ENCODE data around the gene MMP20. TPM values are rescaled to one million over a fixed set of nuclear protein-coding genes. Genes with fewer than 3 reads are reported as not detected.

MMP20 gene
- polyA plus RNA-seq, 1 donor, result not detected

- DNase-seq, result no peak
These were observed 2.9 kb downstream of the MMP20 start for GRCh38 chr11:102622258-102622657.

GRCh38 chr11:102620818-102621561 lies 4.1 kb downstream of the MMP20 start:
- no peak for DNase-seq

- no peak for DNase-seq
These were observed 5.0 kb downstream of the MMP20 start for GRCh38 chr11:102620179-102620578.

- DNase-seq, result no peak
These were observed 7.6 kb downstream of the MMP20 start for GRCh38 chr11:102617466-102618008.

- no peak for DNase-seq
These were observed 9.2 kb downstream of the MMP20 start for GRCh38 chr11:102615894-102616432.

GRCh38 chr11:102615077-102615893 lies 9.8 kb downstream of the MMP20 start:
- no peak for DNase-seq

GRCh38 chr11:102614485-102614884 lies 10.6 kb downstream of the MMP20 start:
- DNase-seq, result no peak

GRCh38 chr11:102614031-102614430 lies 11.1 kb downstream of the MMP20 start:
- no peak for DNase-seq

GRCh38 chr11:102613450-102613849 lies 11.7 kb downstream of the MMP20 start:
- no peak for DNase-seq

- no peak for DNase-seq
These were observed 13.8 kb downstream of the MMP20 start for GRCh38 chr11:102611291-102611690.

GRCh38 chr11:102610200-102610599 lies 14.9 kb downstream of the MMP20 start:
- no peak for DNase-seq

GRCh38 chr11:102608699-102609098 lies 16.4 kb downstream of the MMP20 start:
- no peak for DNase-seq

- DNase-seq, result no peak
These were observed 20.3 kb downstream of the MMP20 start for GRCh38 chr11:102604875-102605274.

GRCh38 chr11:102604011-102604410 lies 21.1 kb downstream of the MMP20 start:
- DNase-seq, result no peak

GRCh38 chr11:102603576-102603975 lies 21.6 kb downstream of the MMP20 start:
- DNase-seq, result no peak

- no peak for DNase-seq
These were observed 22.0 kb downstream of the MMP20 start for GRCh38 chr11:102603091-102603490.

- no peak for DNase-seq
These were observed 24.5 kb downstream of the MMP20 start for GRCh38 chr11:102600666-102601065.

GRCh38 chr11:102599642-102600261 lies 25.4 kb downstream of the MMP20 start:
- peak; percentile 29 for DNase-seq

GRCh38 chr11:102598272-102598671 lies 26.9 kb downstream of the MMP20 start:
- DNase-seq, result no peak

- DNase-seq, result no peak
These were observed 28.6 kb downstream of the MMP20 start for GRCh38 chr11:102596578-102596977.

- no peak for DNase-seq
These were observed 32.2 kb downstream of the MMP20 start for GRCh38 chr11:102592634-102593581.

All from left kidney (tissue), 2 donors.